Neural cell (in vitro differentiated cells): ENCODE measurements around the gene CEP85L. TPM values are rescaled to one million over a fixed set of nuclear protein-coding genes. Genes with fewer than 3 reads are reported as not detected.

Experiments used
- H2AFZ ChIP-seq: fragments of 200-600, 300-800 bp; sonication (generic), shearing (Covaris generic); 2 replicates; pipeline ENCODE4 v1.6.0; 2014; ENCODE audit warnings: low read depth, mild to moderate bottlenecking, antibody characterized with exemption, low read length, moderate library complexity
- H3F3A ChIP-seq: fragments of 200-600 bp; shearing (Covaris generic); 2 replicates; pipeline ENCODE4 v1.6.1; 2016; ENCODE audit warnings: mild to moderate bottlenecking, moderate library complexity, mixed read lengths, antibody characterized with exemption, low read length; ENCODE audit not compliant: insufficient read depth, poor library complexity, severe bottlenecking
- H3K27ac ChIP-seq: fragments of 200-600, 300-800 bp; sonication (generic), shearing (Covaris generic); 2 replicates; pipeline ENCODE4 v1.5.1; 2014; ENCODE audit warnings: mild to moderate bottlenecking, low read length, moderate library complexity
- H3K27me3 ChIP-seq: fragments of 300-800, 200-600 bp; sonication (generic), shearing (Covaris generic); 2 replicates; pipeline ENCODE4 v1.6.0; 2014; ENCODE audit warnings: mild to moderate bottlenecking, low read depth, low read length, moderate library complexity; ENCODE audit not compliant: insufficient read depth
- H3K36me3 ChIP-seq: fragments of 300-800, 200-600 bp; sonication (generic), shearing (Covaris generic); 2 replicates; pipeline ENCODE4 v1.5.1; 2014; ENCODE audit warnings: mild to moderate bottlenecking, antibody characterized with exemption, low read length, moderate library complexity; ENCODE audit not compliant: insufficient read depth
- H3K4me2 ChIP-seq: fragments of 300-800, 200-600 bp; sonication (generic), shearing (Covaris generic); 2 replicates; pipeline ENCODE4 v1.6.0; 2014; ENCODE audit warnings: mild to moderate bottlenecking, low read length
- H3K4me3 ChIP-seq: fragments of 300-800, 200-600 bp; sonication (generic), shearing (Covaris generic); 2 replicates; pipeline ENCODE4 v1.5.1; 2014; ENCODE audit warnings: mild to moderate bottlenecking, low read length, moderate library complexity
- H3K79me2 ChIP-seq: fragments of 200-600 bp; shearing (Covaris generic); replicated peaks from 2 replicates; pipeline ENCODE4 v1.6.0; 2014; ENCODE audit warnings: mild to moderate bottlenecking, low read length, moderate library complexity; ENCODE audit not compliant: insufficient read depth
- H3K9ac ChIP-seq: fragments of 300-800, 200-600 bp; sonication (generic), shearing (Covaris generic); 2 replicates; pipeline ENCODE4 v1.6.1; 2016; ENCODE audit warnings: mild to moderate bottlenecking, low read length, mixed read lengths
- H3K9me2 ChIP-seq: fragments of 200-600 bp; shearing (Covaris generic); 2 replicates; pipeline ENCODE4 v1.6.1; 2016; ENCODE audit warnings: mild to moderate bottlenecking, low read length, mixed read lengths; ENCODE audit not compliant: insufficient read depth
- H3K9me3 ChIP-seq: fragments of 200-600, 300-800 bp; sonication (generic), shearing (Covaris generic); 2 replicates; pipeline ENCODE4 v1.6.1; 2016; ENCODE audit warnings: mild to moderate bottlenecking, mixed run types, low read length, moderate library complexity, mixed read lengths
- H4K20me1 ChIP-seq: fragments of 200-600 bp; shearing (Covaris generic); 2 replicates; pipeline ENCODE4 v1.6.1; 2016; ENCODE audit warnings: mild to moderate bottlenecking, mixed run types; ENCODE audit not compliant: insufficient read depth
- CTCF ChIP-seq: fragments of 450-650 bp; IDR thresholded peaks from 2 replicates; pipeline ENCODE4 v1.5.1; 2014; ENCODE audit warnings: antibody characterized with exemption, mild to moderate bottlenecking, moderate library complexity; ENCODE audit not compliant: poor library complexity, severe bottlenecking
- EP300 ChIP-seq: fragments of 450-650 bp; conservative IDR thresholded peaks from 2 replicates; pipeline ENCODE4 v1.6.1; 2014; ENCODE audit warnings: antibody characterized with exemption, mild to moderate bottlenecking, moderate library complexity; ENCODE audit not compliant: poor library complexity, severe bottlenecking
- EZH2 ChIP-seq: fragments of 200-600, 300-800 bp; shearing (Covaris generic), sonication (generic); IDR thresholded peaks from 2 replicates; pipeline ENCODE4 v1.6.1; 2014; ENCODE audit warnings: antibody characterized with exemption, low read length, borderline replicate concordance, mild to moderate bottlenecking; ENCODE audit not compliant: insufficient read depth, poor library complexity, severe bottlenecking
- MXI1 ChIP-seq: fragments of 450-650 bp; conservative IDR thresholded peaks from 2 replicates; pipeline ENCODE4 v1.6.1; 2014; ENCODE audit warnings: antibody characterized with exemption, mild to moderate bottlenecking; ENCODE audit not compliant: poor library complexity, severe bottlenecking
- POLR2AphosphoS5 ChIP-seq: IDR thresholded peaks from 2 replicates; pipeline ENCODE4 v1.6.1; 2012
- RAD21 ChIP-seq: fragments of 450-650 bp; conservative IDR thresholded peaks from 2 replicates; pipeline ENCODE4 v1.6.1; 2014; ENCODE audit warnings: antibody characterized with exemption, mild to moderate bottlenecking, moderate library complexity
- REST ChIP-seq: IDR thresholded peaks from 2 replicates; pipeline ENCODE4 v1.6.1; 2012; ENCODE audit warnings: borderline replicate concordance
- SMC3 ChIP-seq: fragments of 450-650 bp; conservative IDR thresholded peaks from 2 replicates; pipeline ENCODE4 v1.6.1; 2014; ENCODE audit warnings: antibody characterized with exemption, mild to moderate bottlenecking, moderate library complexity; ENCODE audit not compliant: poor library complexity
- TAF1 ChIP-seq: IDR thresholded peaks from 2 replicates; pipeline ENCODE4 v1.6.1; 2012; ENCODE audit warnings: low read depth
- polyA plus RNA-seq: library from polyadenylated mRNA; depleted of rRNA; stranded (reverse); fragments of >200 nt; gene quantifications from 2 replicates; pipeline ENCODE4 v1.2.3, GENCODE V29; 2014

CEP85L gene
- polyA plus RNA-seq, 1 donor from 2014 or later = 17.0 TPM

- H3F3A ChIP-seq = no peaks in the 10 kb centered on the region
- no peaks in the 10 kb centered on the region for H4K20me1 ChIP-seq
- H3K9me3 ChIP-seq = no peaks in the 10 kb centered on the region
- H2AFZ ChIP-seq = no peak overlapping the region
- H3K27me3 ChIP-seq = no peaks in the 10 kb centered on the region
- no peaks in the 10 kb centered on the region for H3K36me3 ChIP-seq
- H3K4me2 ChIP-seq = no peak overlapping the region
- TF ChIP-seq REST = no peak
- TF ChIP-seq EZH2 = no peak
- no peak for TF ChIP-seq POLR2AphosphoS5
- no peak for TF ChIP-seq CTCF
- TF ChIP-seq MXI1 = no peak
- no peak for TF ChIP-seq RAD21
- no peak for TF ChIP-seq SMC3
- TF ChIP-seq EP300 = no peak
- no peak for TF ChIP-seq TAF1
- H3K79me2 ChIP-seq = no peaks in the 10 kb centered on the region
- no peak overlapping the region for H3K4me3 ChIP-seq
- no peak overlapping the region for H3K27ac ChIP-seq
- no peaks in the 10 kb centered on the region for H3K9me2 ChIP-seq
- no peak overlapping the region for H3K9ac ChIP-seq
Observed at GRCh38 chr6:118697554-118697953, 46.2 kb upstream of the CEP85L start.

- Histone ChIP-seq H3K9me3 (no peaks in the 10 kb centered on the region), H3K4me2 (no peak overlapping the region), H2AFZ (no peak overlapping the region), H3K36me3 (no peaks in the 10 kb centered on the region), H3K27ac (no peak overlapping the region), H3K9ac (no peak overlapping the region), H3K4me3 (no peak overlapping the region), H3K79me2 (no peaks in the 10 kb centered on the region), H3K27me3 (no peaks in the 10 kb centered on the region), H4K20me1 (no peaks in the 10 kb centered on the region), H3F3A (no peaks in the 10 kb centered on the region), H3K9me2 (no peaks in the 10 kb centered on the region)
- TF ChIP-seq CTCF (no peak), POLR2AphosphoS5 (peak; percentile 41), TAF1 (no peak), MXI1 (no peak), EZH2 (no peak), SMC3 (no peak), RAD21 (no peak), EP300 (peak; percentile 34), REST (no peak)
Observed at GRCh38 chr6:118696271-118696670, 44.9 kb upstream of the CEP85L start.
